GM21515 (cell line): ENCODE data around the gene PRKCQ.

Experiments used
- ATAC-seq: cut with Tn5 transposase; IDR thresholded peaks from one replicate; pipeline ENCODE4 v1.9.1; 2021; ENCODE audit not compliant: unreplicated experiment

Gene PRKCQ

DNA sequence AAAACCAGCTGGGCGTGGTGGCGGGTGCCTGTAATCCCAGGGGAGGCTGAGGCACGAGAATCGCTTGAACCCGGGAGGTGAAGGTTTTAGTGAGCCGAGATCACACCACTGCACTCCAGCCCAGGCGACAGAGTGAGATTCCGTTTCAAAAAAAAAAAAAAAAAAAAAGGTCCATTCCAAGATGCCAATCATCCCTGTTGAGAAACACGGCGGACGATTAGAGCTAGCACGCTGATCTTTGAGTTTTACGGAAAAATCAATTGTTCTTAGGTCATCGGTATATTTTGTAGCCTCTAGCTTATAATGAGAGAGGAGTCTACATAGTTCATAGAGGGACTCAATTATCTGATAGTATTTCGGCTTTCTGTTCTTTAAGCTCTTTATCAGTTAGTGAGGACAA lies 169.2 kb downstream of the PRKCQ start:
- no peak for ATAC-seq

- ATAC-seq = no peak
These were observed 170.0 kb downstream of the PRKCQ start for GRCh38 chr10:6409971-6410643.

- ATAC-seq = no peak
These were observed 171.3 kb downstream of the PRKCQ start for GRCh38 chr10:6408799-6409198.

DNA sequence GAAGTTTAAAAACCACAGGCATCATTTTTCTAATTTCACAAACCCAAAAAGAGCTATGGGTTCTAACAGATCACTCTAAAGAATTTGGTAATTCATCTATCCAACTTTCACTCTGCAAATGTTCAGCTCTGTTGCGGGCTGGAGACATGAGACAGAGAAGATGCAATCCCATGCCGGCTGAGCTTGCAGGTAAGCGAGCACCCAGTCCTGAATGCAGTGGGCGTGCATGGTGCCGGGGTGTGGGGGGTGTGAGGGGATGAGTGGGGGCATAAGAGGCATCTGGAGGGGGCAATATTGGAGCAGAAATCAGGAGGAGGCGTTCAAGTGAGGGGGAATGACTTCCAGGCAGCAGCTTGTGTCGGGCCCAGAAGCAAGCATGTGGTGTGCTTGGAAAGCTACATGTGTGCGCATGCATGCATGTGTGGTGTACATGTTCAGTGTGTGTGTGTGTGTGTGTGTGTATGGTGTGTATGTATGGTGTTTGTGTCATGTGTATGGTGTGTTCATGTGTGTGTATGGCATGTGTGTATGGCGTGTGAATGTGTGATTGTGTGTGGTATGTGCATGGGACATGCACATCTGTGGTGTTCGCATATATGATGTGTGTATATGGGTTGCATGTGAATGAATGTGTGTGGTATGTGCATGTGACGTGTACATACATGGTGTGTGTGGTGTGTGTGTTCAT lies 172.9 kb downstream of the PRKCQ start:
- ATAC-seq = no peak

GRCh38 chr10:6406220-6407033 lies 173.6 kb downstream of the PRKCQ start:
- no peak for ATAC-seq

DNA sequence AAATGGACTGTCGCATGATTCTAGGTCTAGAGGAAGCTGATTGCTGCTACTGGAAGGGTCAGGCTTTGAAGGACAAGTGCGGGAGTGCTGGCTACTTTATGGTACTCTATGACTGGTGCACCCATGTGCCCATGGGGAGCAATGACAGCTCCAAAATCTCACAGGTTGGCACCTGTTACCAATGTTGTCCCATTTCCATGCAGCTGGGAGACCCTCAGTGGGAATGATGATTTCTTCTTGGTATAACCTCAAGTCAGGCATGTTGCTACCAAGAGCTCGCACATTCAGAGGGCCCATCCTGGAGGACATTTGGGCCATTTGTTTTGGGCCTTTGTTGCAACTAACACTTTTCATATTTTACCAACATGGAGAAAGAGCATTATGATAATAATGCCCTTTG lies 174.4 kb downstream of the PRKCQ start:
- ATAC-seq = no peak

DNA sequence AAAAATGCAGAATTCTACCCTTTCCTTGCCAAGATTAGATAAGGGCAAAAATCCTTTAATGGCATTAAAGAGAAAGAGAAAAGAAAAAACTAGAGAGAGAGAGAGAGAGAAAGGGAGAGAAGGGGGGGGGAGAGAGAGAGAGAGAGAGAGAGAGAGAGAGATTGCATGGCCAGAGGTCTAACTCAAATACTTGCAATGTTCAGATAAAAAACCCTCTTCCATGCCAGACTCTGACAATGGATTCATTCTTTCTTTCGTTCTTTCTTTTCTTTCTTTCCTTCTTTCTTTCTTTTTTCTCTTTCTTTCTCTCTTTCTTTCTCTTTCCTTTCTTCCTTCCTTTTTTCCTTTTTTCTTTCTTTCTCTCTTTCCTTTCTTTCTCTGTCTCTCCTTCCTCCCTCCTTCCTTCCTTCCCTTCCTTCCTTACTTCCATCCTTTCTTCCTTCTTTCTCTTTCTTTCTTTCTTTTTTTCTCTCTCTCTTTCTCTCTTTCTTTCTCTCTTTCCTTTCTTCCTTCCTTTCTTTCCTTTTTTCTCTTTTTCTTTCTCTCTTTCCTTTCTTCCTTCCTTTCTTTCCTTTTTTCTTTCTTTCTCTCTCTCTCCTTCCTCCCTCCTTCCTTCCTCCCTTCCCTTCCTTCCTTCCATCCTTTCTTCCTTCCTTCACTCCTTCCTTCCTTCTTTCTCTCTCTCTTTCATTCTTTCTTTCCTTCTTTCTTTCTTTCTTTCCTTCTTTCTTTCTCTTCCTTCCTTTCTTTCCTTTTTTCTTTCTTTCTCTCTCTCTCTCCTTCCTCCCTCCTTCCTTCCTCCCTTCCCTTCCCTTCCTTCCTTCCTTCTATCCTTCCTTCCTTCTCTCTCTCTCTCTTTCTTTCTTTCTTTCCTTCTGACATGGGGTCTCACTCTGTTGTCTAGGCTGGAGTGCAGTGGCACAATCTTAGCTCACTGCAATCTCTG lies 175.7 kb downstream of the PRKCQ start:
- no peak for ATAC-seq

DNA sequence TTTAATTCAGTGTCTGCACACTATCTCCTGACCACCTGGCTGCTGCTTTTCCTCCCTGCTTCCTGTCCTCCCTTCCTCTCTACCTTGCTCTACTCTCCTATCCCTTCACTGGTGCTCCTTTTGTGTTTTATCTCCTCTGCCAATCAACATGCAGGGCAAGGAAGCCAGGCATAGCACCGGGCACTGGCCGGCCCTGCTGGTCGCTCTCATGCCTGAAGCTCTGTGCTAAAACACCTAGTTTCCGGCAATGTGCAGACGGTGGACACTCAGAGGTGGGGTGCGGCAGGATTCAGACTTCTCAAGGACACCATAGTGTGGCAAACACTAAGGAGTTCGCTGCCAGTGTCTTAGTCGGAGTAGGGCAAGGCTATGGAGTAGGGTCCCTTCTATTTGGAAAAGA lies 177.1 kb downstream of the PRKCQ start:
- ATAC-seq = no peak

DNA sequence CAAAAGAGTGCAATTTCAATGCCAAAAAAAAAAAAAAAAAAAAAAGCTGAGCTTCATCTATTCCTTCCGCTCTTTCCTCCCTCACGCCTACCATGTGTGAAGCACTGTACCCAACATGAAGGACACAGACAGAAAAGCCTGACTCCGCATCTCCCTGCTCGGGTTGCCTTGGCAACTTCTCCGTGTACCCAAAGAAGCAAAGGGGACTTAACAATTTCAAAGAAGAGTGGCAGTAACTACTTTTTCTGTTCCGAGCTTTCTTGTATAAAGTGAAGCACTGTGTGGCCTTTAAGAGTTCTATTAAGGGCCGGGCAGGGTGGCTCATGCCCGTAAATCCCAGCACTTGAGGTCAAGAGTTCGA lies 177.7 kb downstream of the PRKCQ start:
- no peak for ATAC-seq

- peak; percentile 66 for ATAC-seq
These were observed 178.3 kb downstream of the PRKCQ start for GRCh38 chr10:6401558-6402348.

- no peak for ATAC-seq
These were observed 179.1 kb downstream of the PRKCQ start for GRCh38 chr10:6400821-6401465.

DNA sequence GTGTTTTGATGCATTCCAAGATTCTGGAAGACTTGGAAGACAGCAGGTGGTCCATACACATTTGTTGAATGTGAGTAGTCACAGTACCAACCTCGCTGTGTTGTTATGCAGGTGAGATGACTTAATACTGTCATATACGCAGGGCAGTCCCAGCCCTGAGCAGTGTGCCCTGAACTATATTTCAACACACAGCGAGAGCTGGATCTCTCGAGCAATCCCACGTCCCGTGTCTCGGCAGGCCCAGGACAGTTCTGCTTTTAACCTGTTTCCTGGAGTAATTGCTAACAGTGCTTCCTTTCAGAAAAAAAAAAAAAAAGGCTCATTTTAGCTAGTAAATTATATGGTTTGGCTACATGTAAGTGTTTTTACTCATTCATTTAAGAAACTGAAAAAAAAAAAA lies 179.7 kb downstream of the PRKCQ start:
- no peak for ATAC-seq

- no peak for ATAC-seq
These were observed 180.2 kb downstream of the PRKCQ start for GRCh38 chr10:6399879-6400278.

- no peak for ATAC-seq
These were observed 180.8 kb downstream of the PRKCQ start for GRCh38 chr10:6399231-6399741.

DNA sequence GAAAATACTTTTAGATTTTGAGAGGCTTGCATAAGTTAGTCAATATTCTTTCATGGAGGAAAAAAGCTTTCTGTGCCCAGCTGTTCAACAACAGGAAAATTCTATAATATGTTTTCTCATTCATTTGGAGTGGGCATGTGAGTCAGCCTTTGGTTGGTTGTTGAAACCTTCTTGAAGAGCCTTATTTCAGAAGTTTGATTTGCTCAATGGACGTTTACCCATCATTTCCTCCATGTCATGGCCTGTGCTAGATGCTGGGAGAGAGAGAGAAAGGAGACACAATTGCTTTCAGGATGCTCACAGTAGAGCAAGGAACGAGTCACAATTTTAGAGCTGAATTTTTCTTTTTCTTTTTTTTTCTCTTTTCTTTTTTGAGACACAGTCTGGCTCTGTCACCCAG lies 181.7 kb downstream of the PRKCQ start:
- no peak for ATAC-seq

- ATAC-seq = no peak
These were observed 183.4 kb downstream of the PRKCQ start for GRCh38 chr10:6396652-6397051.

GRCh38 chr10:6396226-6396625 lies 183.8 kb downstream of the PRKCQ start:
- no peak for ATAC-seq

- no peak for ATAC-seq
These were observed 184.5 kb downstream of the PRKCQ start for GRCh38 chr10:6395606-6396005.

DNA sequence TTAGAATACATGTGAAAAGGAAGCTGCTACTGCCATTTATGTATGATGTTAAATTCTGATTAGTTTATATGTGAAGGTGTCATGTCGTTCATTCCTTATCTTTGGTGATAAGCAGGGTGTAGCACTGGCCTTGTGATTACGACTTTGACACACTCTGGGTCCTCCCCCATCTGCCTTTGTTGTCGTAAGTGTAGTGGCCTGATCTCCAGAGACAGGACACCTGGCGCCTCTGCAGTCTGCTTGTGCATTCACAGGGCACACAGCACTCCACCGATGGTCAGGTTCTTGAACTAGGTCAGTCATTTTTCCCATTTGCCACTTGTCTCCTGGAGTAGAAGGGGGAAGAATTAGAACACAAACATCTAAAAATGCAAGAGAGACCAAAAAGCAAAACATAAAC lies 186.0 kb downstream of the PRKCQ start:
- no peak for ATAC-seq
